ENCODE results near the gene HABP2.

The HABP2 gene

GRCh38 chr10:113552701-113553100 is at the start of gene HABP2:
Gene HABP2 (plus strand): TSS chr10:113553053. CDS start chr10:113553122, 69 bp downstream.
- in situ Hi-C loops (cut with HindIII; ENCODE audit: low pct_ligation_motif_present, low pct_unique_long_range_greater_than_20kb, low sequenced_read_pairs): no loop called here
- DNase-seq: no peak

DNA sequence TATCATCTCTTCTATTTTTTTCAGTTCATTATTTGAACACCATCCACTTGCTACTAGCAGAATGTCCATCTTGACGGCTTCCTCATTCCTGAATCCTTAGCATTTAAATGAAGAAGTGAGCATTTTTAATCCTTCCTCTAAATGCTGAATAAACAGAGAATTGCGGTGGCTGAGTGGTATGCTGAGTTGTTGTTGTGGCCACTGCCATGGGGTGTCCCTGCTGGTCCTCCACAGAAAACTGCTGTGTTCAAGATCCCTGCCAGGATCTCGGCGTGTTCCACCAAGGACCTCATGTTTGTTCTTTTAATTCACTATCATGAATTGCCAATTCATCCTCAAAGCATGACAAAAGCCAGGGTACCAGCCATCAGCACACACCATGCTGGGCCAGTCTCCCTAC is 48.9 kb upstream of the HABP2 start:
- no peak for DNase-seq
- in situ Hi-C loops (cut with HindIII; ENCODE audit: low pct_ligation_motif_present, low pct_unique_long_range_greater_than_20kb, low sequenced_read_pairs): no loop called here

GRCh38 chr10:113504423-113504822 is 48.4 kb upstream of the HABP2 start:
- in situ Hi-C loops (cut with HindIII; ENCODE audit: low pct_ligation_motif_present, low pct_unique_long_range_greater_than_20kb, low sequenced_read_pairs): no loop called here
- no peak for DNase-seq

DNA sequence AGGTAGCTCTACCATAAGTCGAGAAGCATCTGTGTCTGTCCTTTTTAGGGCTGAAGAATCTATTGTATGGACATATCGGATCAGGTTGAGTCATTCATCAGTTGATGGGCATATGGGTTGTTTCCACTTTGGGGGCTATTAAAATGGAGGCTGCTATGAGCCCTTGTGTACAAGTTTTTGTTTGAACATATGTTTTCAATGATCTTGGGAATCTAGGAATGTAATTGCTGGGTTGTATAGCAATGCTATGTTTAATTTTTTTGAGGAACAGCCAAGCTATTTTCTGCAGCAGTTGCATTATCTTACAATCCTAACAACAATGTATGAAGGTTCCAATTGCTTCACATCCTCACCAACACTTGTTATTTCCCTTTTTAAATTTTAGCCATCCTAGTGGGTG is 46.4 kb upstream of the HABP2 start:
- DNase-seq: no peak
- in situ Hi-C loops (cut with HindIII; ENCODE audit: low pct_ligation_motif_present, low pct_unique_long_range_greater_than_20kb, low sequenced_read_pairs): no loop called here

GRCh38 chr10:113511419-113511818 is 41.4 kb upstream of the HABP2 start:
- in situ Hi-C loops (cut with HindIII; ENCODE audit: low pct_ligation_motif_present, low pct_unique_long_range_greater_than_20kb, low sequenced_read_pairs): no loop called here
- no peak for DNase-seq

DNA sequence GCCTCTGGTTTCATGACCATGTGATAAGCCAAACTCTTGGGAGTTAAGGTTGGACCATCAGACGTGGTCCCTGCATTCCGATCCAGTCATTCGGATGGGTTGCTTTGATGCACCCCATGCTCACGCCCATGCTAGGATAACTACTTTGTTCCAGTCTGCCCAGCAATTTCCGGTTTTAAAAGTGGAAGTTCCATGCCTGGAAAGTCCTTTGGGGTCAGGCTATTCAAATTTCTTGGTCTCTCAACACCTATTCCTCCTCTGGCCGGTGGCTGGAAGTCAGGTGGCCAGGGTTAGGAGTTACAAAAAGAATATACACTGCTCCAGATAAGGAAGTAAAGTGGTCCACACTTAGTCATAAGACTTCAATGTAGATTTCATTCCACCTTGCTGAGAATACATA is 37.7 kb upstream of the HABP2 start:
- no peak for DNase-seq
- in situ Hi-C loops (cut with HindIII; ENCODE audit: low pct_ligation_motif_present, low pct_unique_long_range_greater_than_20kb, low sequenced_read_pairs): no loop called here

GRCh38 chr10:113515601-113516000 is 37.3 kb upstream of the HABP2 start:
- DNase-seq: no peak
- in situ Hi-C loops (cut with HindIII; ENCODE audit: low pct_ligation_motif_present, low pct_unique_long_range_greater_than_20kb, low sequenced_read_pairs): no loop called here

GRCh38 chr10:113516061-113516460 is 36.8 kb upstream of the HABP2 start:
- in situ Hi-C loops (cut with HindIII; ENCODE audit: low pct_ligation_motif_present, low pct_unique_long_range_greater_than_20kb, low sequenced_read_pairs): no loop called here
- no peak for DNase-seq

GRCh38 chr10:113517165-113517900 is 35.5 kb upstream of the HABP2 start:
- in situ Hi-C loops (cut with HindIII; ENCODE audit: low pct_ligation_motif_present, low pct_unique_long_range_greater_than_20kb, low sequenced_read_pairs): no loop called here
- no peak for DNase-seq

GRCh38 chr10:113517901-113518260 is 35.0 kb upstream of the HABP2 start:
- in situ Hi-C loops (cut with HindIII; ENCODE audit: low pct_ligation_motif_present, low pct_unique_long_range_greater_than_20kb, low sequenced_read_pairs): no loop called here
- DNase-seq: no peak

GRCh38 chr10:113518415-113518814 is 34.4 kb upstream of the HABP2 start:
- no peak for DNase-seq
- in situ Hi-C loops (cut with HindIII; ENCODE audit: low pct_ligation_motif_present, low pct_unique_long_range_greater_than_20kb, low sequenced_read_pairs): no loop called here

DNA sequence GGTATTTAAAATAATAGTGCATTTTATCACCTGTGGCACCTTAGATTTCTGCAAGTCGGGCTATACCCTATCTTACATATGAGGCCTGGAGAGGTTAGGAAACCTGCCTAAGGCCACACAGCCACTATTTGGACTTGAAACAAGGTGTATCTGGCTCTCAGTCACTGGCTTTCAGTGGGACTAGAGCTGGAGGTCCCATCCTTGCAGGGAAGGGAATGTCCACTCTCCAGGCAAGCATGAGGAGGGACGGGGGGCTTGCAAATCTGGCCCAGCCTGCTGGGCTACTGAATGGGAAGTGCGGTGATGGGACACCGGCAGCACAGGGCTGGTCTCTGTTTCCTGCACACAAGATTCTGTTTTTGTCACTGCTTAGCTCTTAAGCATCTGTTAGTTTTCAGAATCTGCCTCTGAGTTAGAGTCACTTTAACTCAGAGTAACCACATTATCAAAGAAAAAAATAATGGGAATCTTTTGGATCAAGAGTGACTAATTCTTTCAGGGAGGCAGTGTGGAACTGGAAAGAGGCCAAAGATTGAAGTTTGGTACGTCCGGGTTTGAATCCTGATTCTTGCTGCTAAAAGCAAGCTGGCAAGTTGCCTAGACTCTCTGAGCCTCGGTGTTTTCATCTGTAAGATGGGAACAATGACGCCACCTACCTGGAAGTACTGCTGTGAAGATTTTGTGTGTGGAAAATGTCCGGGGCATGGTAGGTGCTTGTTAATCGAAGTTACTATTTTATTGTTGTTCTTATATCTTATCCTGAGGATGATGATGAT is 33.8 kb upstream of the HABP2 start:
- in situ Hi-C loops (cut with HindIII; ENCODE audit: low pct_ligation_motif_present, low pct_unique_long_range_greater_than_20kb, low sequenced_read_pairs): no loop called here
- no peak for DNase-seq

DNA sequence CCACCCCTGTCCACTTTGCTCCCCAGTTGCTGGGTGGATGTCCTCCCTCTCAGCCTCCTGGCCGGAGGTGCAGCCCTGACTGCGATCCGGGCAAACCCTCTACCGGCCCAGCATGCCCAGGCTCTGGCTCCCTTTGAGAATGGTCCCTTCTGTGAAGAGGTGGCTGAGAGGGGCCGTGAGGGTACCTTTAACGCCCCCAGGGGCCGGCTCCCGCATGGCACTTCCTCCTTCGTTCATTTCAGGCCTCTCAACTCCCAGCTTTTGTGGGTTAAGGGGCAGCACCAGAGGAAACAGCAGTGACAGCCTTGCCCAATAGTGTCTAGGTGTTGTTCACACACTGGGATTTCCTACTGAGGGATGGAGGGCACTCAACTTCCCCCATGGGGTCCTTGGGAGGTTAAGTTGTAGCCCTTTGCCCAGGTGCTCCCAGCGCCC is 33.2 kb upstream of the HABP2 start:
- no peak for DNase-seq
- in situ Hi-C loops (cut with HindIII; ENCODE audit: low pct_ligation_motif_present, low pct_unique_long_range_greater_than_20kb, low sequenced_read_pairs): no loop called here

DNA sequence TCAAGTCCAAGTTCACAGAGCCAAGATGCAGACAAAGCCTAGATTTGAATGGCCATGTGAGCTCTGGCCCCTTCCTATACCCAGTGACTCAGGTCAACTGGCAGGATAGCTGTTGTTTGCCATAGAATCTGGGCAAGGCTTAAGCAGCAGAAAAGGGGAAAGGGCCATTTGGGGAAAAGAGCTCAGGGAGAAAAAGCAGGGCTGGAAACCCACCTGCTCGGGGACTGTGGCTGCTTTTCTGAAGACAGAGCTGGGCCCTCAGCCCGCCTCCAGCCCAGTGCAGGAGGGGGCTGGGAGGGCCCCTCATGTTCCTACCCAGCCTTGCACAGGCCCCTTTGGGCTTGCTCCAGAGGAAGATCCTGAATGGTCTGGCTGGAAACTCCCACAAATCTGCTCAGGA is 32.6 kb upstream of the HABP2 start:
- in situ Hi-C loops (cut with HindIII; ENCODE audit: low pct_ligation_motif_present, low pct_unique_long_range_greater_than_20kb, low sequenced_read_pairs): no loop called here
- DNase-seq: no peak

GRCh38 chr10:113520690-113521474 is 32.0 kb upstream of the HABP2 start:
- in situ Hi-C loops (cut with HindIII; ENCODE audit: low pct_ligation_motif_present, low pct_unique_long_range_greater_than_20kb, low sequenced_read_pairs): no loop called here
- peak; percentile 70 for DNase-seq

DNA sequence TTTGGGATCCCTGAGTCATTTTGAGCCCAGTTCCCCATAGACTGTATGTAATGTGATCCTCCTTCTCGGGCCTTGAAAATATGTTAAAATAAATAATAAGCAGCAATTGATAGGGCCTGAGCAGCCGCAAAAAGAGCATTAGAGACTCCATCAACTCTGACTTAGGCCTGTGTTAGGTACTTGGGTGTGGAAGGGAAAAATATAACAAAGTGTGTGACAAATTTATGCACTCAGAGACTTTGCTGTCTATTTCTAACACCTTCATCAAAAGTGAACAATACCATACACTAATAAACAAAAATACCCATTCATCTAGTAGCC is 31.4 kb upstream of the HABP2 start:
- DNase-seq: no peak
- in situ Hi-C loops (cut with HindIII; ENCODE audit: low pct_ligation_motif_present, low pct_unique_long_range_greater_than_20kb, low sequenced_read_pairs): no loop called here

DNA sequence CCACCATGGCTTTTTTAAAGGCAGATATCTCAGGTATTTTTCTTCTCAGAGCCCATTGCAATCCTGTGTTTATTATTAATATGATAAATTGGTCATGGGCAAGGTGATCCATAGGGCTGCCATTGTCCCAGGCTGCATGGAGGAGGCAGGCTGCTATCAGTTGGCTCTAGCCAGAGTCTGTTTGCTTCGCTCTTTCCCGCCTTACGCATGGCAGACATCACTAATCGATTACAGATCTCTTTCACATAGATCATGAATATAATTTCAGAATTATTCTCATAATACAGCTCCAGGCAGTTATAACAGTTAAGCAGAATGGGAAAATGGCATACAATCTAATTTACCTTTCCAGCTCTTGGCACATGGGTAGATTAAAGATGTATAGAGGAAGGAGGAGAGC is 30.4 kb upstream of the HABP2 start:
- in situ Hi-C loops (cut with HindIII; ENCODE audit: low pct_ligation_motif_present, low pct_unique_long_range_greater_than_20kb, low sequenced_read_pairs): no loop called here
- no peak for DNase-seq

GRCh38 chr10:113523071-113523470 is 29.8 kb upstream of the HABP2 start:
- DNase-seq: no peak
- in situ Hi-C loops (cut with HindIII; ENCODE audit: low pct_ligation_motif_present, low pct_unique_long_range_greater_than_20kb, low sequenced_read_pairs): no loop called here

DNA sequence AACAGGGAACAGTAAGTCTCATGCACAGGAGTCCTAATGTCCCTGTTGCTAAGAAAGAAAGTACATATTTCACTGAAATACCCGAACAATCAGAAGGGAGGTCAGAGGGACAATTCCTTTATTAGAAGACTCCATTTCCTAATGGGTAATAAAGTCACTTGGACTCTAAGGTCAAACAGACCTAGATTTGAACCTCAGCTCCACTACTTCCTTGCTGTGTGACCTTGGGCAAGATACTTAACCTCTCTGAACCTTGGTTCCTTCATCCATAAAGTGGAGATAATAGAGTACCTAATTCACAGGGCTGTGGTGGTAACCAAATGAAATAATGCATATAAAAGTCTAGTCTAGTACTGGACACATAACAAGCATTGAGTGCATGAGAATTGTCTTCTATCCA is 29.2 kb upstream of the HABP2 start:
- in situ Hi-C loops (cut with HindIII; ENCODE audit: low pct_ligation_motif_present, low pct_unique_long_range_greater_than_20kb, low sequenced_read_pairs): no loop called here
- DNase-seq: no peak

DNA sequence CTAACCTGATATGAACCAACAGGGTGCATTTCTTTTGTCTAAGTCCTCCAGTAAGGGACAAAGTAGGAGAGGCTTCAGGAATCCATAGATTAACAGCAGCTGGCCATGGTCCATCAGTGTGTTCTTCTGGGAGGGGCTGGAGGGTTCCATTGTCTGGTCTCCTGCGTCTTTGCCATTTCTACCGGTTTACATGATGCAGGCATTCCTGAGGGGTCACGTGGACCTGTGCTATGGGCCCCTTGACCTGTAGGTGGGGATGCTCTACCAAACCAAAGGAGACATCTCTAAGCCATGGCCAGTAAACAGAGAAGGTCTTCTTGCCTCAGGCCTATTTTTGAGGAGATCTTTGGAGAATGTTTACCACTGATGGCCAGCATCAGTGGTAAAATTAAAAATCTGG is 28.7 kb upstream of the HABP2 start:
- DNase-seq: no peak
- in situ Hi-C loops (cut with HindIII; ENCODE audit: low pct_ligation_motif_present, low pct_unique_long_range_greater_than_20kb, low sequenced_read_pairs): no loop called here

All from ACHN (cell line).